GM18498 (cell line): ENCODE results near the gene LRRC42.
"Not testable (repeated sequence)": the region's sequence is repeated elsewhere in the genome, so short reads cannot be mapped to it uniquely, and the experiment has no call there.

Experiments
- ATAC-seq: cut with Tn5 transposase; IDR thresholded peaks from one replicate; pipeline ENCODE4 v1.9.1; 2021; ENCODE audit warnings: mild to moderate bottlenecking, moderate library complexity; ENCODE audit not compliant: unreplicated experiment

Gene LRRC42

DNA sequence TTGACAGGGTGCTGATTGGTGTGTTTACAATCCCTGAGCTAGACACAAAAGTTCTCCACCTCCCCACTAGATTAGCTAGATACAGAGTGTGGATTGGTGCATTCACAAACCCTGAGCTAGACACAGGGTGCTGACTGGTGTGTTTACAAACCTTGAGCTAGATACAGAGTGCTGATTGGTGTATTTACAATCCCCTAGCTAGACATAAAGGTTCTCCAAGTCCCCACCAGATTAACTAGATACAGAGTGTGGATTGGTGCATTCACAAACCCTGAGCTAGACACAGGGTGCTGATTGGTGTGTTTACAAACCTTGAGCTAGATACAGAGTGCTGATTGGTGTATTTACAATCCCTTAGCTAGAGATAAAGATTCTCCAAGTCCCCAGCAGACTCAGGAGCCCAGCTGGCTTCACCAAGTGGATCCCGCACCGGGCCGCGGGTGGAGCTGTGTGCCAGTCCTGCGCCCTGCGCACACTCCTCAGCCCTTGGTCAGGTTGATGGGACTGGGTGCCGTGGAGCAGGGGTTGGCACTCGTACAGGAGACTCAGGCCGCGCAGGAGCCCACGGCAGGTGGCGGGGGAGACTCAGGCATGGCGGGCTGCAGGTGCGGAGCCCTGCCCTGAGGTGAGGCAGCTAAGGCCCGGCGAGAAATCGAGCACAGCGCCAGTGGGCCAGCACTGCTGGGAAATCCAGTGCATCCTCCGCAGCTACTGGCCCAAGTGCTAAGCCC lies 57.8 kb downstream of the LRRC42 start:
- ATAC-seq: not testable (repeated sequence)

DNA sequence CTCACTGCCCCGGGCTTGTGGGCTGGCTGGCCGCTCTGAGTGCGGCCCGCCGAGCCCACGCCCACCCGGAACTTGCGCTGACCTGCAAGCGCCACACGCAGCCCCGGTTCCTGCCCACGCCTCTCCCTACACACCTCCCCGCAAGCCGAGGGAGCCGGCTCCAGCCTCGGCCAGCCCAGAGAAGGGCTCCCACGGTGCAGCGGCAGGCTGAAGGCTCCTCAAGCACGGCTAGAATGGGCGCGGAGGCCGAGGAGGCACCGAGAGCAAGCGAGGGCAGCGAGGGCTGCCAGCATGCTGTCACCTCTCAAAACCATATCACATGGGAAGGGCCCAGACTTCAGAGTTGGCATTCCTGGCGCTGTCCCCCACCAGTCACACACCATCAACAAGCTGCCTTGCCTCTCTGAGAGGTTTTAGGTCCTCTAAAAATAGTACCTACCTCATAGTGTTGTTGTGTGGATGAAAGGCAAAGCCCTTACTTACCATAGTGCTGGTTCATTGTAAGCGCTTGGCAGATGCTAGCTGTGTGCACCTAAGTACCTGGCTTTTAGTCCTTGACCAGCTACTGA lies 58.4 kb downstream of the LRRC42 start:
- no peak for ATAC-seq

DNA sequence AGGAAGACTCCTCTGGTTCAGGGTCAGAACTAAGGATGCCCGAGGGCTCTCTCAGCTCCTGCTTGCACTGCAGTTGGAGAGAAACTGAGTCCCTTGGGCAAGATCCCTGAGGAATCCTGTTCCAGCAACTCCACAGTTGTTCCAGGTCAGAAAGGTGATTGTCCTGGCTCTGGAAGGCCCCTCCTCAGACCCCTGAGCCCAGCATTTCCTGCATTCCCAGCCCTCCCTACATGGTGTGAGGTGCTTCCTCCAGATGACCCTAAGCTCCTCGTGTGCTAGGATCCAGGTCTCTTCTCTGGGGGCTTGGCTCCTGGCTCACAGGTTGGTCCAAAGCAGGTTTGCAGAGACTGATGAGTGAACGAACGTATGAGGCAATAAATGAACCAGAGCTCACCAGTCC lies 60.4 kb downstream of the LRRC42 start:
- no peak for ATAC-seq

DNA sequence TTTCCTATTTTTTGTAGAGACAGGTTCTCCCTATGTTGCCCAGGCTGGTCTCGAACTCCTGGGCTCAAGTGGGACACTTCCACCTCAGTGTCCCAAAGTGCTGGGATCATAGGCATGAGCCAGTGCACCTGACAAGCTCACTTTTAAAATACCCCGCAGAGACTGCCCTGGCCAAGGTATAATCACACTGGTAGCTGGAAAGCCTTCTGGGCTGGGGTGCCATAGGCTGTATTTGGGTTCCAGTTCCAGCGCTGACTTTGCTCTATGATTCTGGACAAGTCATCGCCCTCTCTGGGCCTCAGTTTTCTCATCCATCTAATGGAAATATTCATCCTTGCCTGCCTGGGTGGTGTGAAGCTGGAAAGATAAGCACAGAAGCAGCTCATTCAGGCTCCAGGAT lies 61.5 kb downstream of the LRRC42 start:
- ATAC-seq: no peak

DNA sequence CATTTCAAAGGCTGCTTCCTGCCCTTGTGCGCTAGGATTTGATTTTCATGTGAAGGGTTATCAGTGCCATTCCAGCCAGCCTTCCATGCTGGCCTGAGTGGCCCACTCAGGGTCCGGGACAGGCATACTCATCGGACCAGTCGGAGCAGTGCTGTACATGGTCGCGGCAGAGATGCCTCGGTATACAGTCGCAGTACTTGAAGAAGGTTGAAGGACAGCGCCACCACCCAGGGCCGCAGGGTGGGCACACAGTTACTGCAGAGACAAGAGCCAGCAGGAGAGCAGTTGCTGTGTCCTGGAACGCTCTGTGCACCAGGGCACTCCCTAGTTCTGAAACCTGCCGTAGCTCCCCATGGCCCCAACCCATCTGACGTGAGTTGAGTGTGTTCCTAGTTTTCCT lies 62.7 kb downstream of the LRRC42 start:
- no peak for ATAC-seq

DNA sequence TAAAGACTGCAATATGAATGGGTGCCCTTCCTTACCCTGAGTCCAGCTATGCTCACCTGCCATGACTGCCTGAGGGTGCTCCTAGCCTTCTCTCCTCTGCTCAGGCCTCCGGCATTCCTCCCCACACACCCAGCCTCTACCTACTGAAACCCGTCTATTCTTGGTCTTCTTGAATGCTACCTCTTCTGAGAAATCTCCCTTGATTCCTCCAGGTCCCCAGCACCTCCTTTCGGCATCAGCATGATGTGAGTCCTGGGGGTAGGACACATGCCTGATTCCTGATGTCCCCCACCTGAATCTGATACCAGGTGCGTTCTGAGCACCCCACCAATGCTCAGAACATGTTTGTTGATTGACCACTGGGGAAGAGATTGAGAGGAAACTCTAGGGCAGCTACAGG lies 63.3 kb downstream of the LRRC42 start:
- no peak for ATAC-seq

DNA sequence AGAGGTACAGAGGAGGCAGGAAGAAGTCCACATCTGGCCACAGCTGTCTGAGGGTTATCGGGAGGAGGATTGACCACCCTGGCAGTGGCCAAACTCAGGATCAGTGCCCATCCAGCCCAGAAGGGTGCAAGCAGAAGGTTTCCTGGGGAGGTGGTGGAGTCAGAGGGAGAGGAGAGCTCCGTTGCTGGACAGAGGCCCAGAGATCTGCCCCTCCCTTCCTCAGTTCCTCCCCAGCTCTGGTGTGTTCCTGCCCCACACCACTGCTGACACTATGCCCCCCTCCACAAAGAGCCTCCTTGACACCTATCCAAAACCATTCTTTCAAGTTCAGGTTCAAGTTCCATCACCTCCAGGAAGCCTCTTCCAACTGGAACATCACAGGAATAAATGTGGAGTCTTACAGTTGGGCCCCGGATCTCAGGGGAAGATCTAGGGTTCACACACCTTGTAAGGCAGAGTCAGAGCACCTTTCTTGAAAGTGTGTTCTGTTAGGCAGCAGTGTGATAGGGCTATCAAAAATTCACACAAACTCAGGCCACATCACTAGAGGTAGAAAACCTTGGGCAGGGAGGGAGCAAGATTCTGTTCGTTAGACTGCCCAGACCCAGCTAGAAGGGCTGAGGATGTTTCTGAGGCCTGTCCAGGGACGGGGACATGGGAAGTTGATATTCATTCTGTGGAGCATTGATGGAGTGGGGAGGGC lies 64.4 kb downstream of the LRRC42 start:
- no peak for ATAC-seq

DNA sequence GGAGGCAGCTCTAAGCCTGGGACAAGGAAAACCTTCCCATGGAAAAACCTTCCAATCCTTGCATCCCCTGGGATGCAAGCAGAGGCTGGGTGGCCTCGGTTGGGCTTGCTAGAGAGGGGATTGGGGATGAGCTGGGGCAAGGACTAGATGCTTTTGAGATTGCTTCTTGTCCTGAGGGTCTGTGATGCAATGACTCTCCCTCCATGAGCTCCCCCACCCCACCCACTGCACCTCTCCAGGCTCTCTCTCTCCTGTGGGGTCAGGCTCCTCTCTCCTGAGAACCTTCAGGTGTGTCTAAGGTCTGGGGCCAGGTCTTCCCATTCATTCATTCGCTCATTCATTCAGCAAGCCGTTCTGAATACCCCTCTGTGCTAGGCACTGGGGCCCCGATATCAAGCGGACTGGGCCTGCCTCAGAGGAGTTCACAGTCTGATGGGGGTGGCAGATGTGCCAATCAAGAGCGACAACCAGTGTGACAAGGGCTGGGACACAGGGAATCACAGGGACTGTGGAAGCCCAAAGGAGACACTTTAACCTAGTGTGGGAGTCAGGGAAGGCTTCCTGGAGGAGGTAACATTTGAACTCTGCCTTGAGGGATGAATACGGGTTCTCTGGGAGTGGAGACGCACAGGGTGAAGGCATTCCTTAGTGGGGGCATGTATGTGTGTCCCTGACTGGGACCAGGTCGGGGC lies 65.3 kb downstream of the LRRC42 start:
- no peak for ATAC-seq

DNA sequence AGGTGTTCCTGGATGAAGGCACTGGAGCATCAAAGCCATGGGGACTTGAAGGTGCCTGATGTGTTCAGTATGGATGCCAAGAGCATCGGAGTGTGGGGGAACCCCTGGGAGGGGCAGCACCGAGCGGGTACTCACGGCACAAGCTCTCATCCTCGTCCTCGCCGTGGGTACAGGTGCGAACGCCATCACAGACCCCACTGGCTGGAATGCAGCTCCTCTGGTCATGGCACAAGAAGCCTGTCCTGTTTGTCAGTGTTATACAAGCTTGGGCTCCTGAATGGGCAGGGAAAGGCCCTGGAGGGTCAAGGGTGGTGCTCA lies 65.8 kb downstream of the LRRC42 start:
- ATAC-seq: no peak

DNA sequence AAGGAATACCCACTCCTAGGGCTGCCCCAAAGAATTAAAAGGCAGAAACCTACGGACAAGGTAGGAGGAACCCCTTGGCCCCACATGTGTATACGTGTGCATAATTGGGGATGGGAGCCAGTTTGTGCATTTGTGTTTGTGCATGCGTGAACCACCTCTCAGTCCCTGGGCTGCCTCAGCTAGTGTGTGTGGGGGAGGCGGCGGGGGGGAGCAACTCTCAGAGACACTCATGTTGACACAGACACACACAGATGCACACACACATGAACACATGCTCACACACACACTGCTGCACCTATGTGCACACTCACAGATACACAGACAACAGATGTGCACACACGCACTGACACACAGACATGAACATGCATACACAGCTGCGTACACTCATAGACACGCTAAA lies 66.7 kb downstream of the LRRC42 start:
- no peak for ATAC-seq

DNA sequence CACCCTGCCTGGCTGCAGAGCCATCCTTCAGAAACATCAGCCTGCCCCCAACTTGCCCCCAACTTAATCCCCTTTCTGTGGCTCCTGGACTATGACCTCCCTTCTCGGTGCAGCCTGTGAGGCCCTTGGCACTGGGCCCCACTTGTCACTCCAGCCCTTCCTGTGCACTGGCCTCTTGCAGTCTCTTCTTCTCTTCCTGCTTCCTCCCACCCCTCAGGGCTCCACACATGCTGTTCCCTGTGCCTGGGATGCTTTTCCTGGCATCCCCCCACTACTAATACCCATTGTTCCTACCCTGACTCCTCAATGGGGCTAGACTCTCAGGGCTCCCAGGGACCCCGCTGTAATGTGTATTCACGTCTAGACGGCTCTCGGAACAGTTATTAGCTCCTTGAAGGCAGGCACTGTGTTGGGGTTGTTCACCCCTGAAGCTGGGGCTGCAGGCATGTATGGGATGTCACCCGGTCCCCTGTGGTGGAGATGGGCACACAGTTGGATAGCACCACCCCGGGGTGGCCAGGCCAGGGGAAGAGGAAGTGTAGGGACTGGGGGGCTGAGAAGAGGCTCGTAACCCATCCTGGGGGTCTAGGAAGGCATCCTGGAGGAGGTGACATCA lies 67.4 kb downstream of the LRRC42 start:
- ATAC-seq: no peak

DNA sequence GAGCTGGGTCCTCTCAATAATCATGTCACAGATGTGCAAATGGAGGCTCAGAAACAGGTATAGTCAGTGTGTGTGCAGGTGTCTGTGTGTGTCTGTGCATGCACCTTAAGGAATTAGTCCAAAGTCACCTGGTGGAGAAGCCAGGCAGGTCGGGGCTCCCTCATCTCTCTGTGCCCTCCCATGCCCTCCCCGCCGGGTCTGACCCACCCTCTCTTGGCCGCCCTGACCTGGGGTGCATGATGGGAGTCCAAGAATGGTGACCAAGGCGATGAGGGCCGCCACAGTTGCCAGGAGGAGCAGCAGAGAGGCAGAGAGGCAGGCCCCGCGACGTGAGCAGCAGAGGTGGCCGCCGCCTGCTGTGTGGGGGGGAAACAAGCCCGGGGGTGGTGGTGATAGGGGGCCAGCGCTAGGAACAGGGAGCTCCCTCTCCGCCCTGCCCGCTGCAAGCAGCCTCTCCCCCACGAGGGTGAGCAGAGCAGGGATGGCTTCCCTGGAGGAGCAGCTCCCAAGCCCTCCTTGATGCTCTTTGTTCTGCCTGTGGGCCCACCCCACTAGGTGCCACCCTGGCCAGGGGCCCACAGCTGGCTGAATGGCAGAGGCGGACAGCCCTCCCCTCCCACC lies 68.0 kb downstream of the LRRC42 start:
- no peak for ATAC-seq

DNA sequence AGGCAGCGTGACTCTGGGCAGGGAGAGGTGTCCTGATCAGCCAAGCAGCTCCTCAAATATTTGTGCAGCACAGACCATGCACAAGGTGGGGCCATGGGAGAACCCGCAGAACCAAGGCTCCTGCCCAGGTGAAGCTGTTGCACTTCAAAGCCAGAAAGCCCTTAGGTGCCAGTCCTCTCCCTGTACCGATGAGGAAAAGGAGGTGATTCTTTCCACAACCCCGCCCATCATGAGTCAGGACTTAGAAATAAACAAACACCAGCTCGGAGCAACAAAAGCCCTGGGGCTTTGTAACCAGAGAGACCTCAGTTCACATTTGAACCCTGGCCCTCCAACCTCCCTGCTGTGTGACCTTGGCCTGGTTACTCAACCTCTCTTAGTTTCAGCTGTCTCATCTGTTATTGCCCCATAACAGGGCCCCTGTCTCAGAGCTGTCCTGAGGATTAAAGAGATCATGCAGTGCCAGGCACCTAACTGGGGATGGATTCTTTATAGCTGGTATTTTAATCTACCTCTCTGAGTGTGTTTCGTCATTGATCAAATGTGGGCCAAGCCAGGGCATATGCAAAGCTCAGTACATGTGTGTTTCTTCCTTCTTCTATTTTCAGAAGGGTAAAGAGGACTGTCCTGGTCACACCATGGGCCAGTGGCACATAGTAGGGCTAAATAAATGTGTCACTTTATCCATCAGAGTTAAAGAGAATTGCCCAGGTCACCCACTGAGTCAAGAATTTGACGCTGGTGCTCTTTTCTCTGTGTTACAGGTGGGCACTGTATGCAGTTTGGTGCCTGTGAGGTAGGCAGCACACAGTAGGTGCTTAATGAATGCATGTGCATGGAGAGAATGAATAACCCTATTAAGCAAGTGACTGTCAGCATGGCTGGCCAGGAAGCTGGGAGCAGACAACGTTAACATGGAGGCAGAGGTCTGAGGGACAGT lies 70.5 kb downstream of the LRRC42 start:
- no peak for ATAC-seq
